NCI-H2081 treated with DMSO at 0.1 percent for 48 hours (cell line): ENCODE results near the gene PAX6.
"Not testable (repeated sequence)": the region's sequence is repeated elsewhere in the genome, so short reads cannot be mapped to it uniquely, and the experiment has no call there.

Source experiments
- DNase-seq: peaks from one replicate; lab custom pipeline; 2025; lab: John Stamatoyannopoulos, UW

Gene PAX6

DNA sequence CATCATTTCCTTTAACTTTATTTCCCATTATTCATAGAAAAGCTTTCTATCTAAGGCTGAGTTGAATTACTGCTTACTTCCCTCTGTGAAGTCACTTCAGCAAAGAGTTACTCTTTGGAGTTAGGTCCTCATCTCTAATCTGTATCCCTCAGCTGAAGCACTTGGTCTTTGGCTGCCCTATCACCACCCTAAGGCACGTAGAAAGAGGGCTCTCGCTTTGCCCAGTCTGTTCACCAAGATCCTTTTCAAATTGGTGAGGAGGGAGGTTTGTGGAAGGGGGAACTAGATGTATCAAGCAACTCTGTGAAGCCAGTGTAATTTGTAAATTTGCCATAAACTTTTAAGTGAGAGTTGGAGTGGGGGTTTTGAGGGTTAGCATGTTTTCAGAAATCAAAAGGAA lies 43.4 kb downstream of the PAX6 start:
- DNase-seq, result no peak

DNA sequence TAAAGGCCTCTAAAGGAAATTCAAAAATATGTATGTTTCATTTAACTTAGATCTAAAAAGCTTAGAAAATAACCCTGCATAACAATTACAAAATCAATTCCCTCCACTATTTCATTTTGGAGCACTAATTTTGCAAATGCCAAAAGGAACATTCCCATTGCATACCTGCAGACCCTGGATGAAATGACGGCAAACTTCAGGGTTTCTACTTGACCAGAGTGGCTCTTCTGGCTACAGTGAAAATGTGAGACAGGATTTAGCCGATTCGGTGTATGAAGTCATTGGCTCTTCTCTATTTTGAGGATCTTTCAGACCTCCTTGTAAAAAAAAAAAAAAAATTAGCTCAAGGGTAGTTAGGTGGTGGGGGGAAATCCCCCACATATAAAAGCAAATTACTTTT lies 44.1 kb downstream of the PAX6 start:
- DNase-seq, result no peak

DNA sequence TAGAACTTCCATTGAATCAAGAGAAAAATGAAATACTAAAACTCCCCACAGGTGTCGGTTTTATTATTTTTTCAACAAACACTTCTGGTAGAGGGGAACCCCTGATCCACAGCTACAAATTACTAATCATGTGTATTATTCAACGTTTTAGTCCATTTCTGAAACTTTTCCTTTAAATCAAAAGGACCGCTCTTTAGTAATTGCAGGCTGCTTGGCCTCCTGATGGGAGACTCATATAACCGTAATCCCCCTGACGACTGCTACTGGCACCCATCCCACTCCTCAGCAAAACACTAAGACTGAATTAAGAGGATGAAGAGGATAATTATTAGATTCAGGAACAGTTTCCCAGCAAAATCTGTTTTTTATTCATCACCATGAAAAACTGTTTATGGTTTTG lies 46.4 kb downstream of the PAX6 start:
- DNase-seq, result no peak

DNA sequence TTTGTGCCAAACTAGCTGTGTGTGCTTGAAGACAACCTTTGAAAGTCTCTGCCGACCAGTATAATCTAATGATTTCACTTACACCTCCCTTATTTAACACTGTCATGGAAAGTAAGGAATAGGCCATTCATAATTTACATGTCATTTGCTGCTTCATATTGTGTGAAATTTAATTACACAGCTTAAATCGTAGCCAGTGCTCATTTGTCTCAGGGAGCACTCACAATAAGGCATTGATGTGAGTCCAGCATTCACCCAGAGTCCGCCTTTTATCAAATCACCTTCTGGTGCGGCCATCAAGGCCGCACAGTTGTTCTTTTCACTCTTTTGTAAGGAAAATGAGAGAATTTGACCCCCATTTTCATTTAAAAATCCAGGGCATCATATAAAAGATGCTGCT lies 46.9 kb downstream of the PAX6 start:
- no peak for DNase-seq

DNA sequence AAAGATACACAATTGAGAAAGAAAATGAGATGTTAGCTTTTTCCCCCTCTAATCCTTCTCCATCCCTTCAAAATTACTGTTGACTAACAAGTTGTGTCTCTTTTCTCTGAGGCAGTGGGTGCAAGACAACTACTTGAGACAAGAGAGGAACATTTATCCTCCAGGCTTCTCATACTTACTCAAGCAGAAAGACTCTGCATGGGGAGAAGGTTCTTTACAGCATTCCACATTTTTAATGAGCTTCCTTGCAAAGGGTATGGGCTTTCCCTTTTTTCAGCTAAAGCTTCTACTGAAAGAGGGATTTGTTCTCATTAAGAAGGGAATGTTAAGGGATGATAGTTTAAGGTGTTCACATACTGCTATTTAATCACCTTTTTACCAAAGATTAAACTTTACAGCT lies 47.8 kb downstream of the PAX6 start:
- DNase-seq, result no peak

DNA sequence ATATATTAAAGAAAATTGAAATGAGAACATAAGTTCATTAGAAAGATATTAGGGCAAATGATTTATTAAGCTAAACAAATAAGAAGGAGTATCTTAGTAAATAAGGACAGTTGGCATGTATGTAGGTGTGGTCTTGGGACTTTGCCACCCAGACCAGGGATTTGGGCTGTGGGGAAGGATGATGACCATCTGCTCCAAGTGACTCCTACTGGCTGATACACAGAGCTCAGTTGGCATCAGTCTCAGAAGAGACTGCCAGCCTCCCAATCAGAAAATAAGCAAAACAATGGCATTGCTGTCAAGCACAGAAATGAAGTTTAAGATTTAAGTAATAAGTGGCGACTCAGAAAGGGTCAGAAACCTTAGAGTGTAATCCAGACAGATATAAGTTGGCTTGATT lies 49.5 kb downstream of the PAX6 start:
- no peak for DNase-seq

DNA sequence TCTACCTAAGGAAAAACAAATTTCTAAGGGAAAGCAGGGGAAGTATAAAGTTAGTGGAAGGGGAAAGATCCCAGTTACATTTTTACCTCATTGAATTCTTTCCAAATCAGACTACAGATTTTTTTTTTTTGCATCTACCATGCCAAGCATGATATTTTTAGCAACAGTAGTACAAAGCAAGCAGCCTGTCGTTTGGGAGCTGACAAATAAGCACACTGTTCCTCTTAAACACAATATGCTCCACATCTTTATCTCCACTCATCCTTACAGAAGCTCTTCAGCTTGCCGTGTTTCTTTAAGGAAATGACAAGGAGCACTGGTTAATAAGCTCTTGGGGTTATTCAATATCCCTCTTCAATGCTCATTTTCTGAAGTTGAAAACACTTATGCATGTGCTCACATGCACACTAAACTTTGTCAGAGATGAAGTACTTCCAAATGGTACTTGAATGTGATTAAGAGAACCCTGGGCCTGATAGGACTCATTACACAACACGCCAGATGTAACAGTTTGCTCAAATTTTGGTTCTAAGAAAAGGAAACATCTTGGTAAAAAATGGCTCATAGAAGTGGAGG lies 53.8 kb downstream of the PAX6 start:
- DNase-seq, result no peak

DNA sequence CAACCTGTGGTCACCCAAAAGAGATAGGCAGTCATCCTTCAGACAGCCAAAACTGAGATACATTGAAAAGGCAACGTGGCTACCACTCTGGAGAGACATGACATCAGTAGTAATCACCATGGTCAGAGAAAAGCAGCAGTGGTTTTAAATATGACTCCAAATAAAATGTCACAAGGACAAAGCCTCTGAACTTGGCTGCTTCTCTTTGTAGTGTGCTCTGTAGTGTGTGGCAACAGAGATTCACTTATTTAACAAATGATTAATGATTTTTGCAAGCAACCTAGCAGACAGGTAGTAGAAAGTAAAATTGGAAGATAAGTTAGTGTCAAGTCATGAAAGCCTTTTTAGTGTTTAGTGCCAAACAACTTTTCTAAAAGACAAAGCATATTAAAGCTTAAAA lies 63.5 kb downstream of the PAX6 start:
- no peak for DNase-seq

DNA sequence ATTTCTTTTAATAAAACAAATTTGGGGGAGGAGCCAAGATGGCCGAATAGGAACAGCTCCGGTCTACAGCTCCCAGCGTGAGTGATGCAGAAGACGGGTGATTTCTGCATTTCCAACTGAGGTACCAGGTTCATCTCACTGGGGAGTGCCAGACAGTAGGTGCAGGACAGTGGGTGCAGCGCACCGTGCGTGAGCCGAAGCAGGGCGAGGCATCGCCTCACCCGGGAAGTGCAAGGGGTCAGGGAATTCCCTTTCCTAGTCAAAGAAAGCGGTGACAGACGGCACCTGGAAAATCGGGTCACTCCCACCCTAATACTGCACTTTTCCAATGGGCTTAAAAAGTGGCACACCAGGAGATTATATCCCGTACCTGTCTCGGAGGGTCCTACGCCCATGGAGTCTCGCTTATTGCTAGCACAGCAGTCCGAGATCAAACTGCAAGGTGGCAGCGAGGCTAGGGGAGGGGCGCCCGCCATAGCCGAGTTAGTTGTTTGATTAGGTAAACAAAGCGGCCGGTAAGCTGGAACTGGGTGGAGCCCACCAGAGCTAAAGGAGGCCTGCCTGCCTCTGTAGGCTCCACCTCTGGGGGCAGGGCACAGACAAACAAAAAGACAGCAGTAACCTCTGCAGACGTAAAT lies 70.3 kb downstream of the PAX6 start:
- DNase-seq, result not testable (repeated sequence)

DNA sequence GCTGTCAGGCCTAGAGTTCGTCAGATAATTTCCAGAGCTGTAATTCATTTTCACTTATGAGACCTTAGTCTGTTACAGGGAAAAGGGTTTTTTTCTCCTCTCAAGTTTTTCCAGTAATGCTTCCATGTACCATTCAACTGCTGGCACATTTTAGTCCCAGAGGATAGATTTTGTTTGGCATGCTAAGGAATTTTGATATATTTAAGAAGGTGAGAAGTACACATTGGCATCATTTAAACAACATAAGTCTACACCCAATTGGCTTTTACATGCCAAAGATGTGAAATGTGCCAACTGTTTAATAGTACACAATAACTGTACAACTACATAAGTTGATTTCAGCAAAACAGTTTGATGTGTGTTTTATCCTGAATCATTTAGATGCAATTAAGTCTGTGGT lies 71.0 kb downstream of the PAX6 start:
- DNase-seq, result no peak
